DND-41 (cell line): ENCODE data around the gene SNRNP40.

Source experiments
- ATAC-seq: fragments of 200-7000 bp; cut with Tn5 transposase; 3 replicates; pipeline ENCODE4 v1.9.1; 2021; ENCODE audit warnings: low read depth; ENCODE audit not compliant: insufficient read depth
- DNase-seq: peaks from one replicate; pipeline ENCODE4 v3.0.0-alpha.2; 2020
- H2AFZ ChIP-seq: 2 replicates; pipeline ENCODE4 v1.6.0; 2012; ENCODE audit warnings: low read depth, low read length
- H3K27ac ChIP-seq: 2 replicates; pipeline ENCODE4 v1.5.1; 2012; ENCODE audit warnings: low read length, inconsistent platforms
- H3K27me3 ChIP-seq: fragments of 200-600 bp; sonication (generic); 2 replicates; pipeline ENCODE4 v1.6.0; 2012; ENCODE audit warnings: low read length, mild to moderate bottlenecking, inconsistent platforms; ENCODE audit not compliant: insufficient read depth, poor library complexity
- H3K36me3 ChIP-seq: 2 replicates; pipeline ENCODE4 v1.5.1; 2012; ENCODE audit warnings: low read length, inconsistent platforms; ENCODE audit not compliant: insufficient read depth
- H3K4me1 ChIP-seq: 2 replicates; pipeline ENCODE4 v1.5.1; 2012; ENCODE audit warnings: mild to moderate bottlenecking, low read length; ENCODE audit not compliant: insufficient read depth
- H3K4me2 ChIP-seq: 2 replicates; pipeline ENCODE4 v1.6.0; 2012; ENCODE audit warnings: mild to moderate bottlenecking, moderate library complexity, low read length, inconsistent platforms; ENCODE audit not compliant: insufficient read depth
- H3K4me3 ChIP-seq, 2 experiments: fragments of 200-600 bp in 1 of 2; shearing (Covaris generic) in 1 of 2; 2 replicates each; pipeline ENCODE4 v1.5.1; 2012 to 2016; ENCODE audit warnings: inconsistent platforms in 2 of 2, low read length in 2 of 2, mild to moderate bottlenecking in 2 of 2, low read depth in 1 of 2, moderate library complexity in 1 of 2
- H3K79me2 ChIP-seq: 2 replicates; pipeline ENCODE4 v1.6.0; 2012; ENCODE audit warnings: low read length, inconsistent platforms; ENCODE audit not compliant: insufficient read depth
- H3K9ac ChIP-seq: 2 replicates; pipeline ENCODE4 v1.6.0; 2012; ENCODE audit warnings: low read depth, mild to moderate bottlenecking, inconsistent platforms, low read length, moderate library complexity
- H3K9me3 ChIP-seq: 2 replicates; pipeline ENCODE4 v1.5.1; 2012; ENCODE audit warnings: low read length, moderate library complexity, mild to moderate bottlenecking, inconsistent platforms; ENCODE audit not compliant: insufficient read depth, severe bottlenecking
- H4K20me1 ChIP-seq: 2 replicates; pipeline ENCODE4 v1.6.0; 2012; ENCODE audit warnings: low read length; ENCODE audit not compliant: insufficient read depth
- CTCF ChIP-seq: IDR thresholded peaks from 2 replicates; pipeline ENCODE4 v1.5.1; 2012; ENCODE audit warnings: borderline replicate concordance, low read length, moderate library complexity, mild to moderate bottlenecking; ENCODE audit not compliant: poor library complexity, severe bottlenecking; ENCODE audit errors: extremely low read depth
- EZH2 ChIP-seq: IDR thresholded peaks from 3 replicates; pipeline ENCODE4 v1.6.1; 2012; ENCODE audit warnings: borderline replicate concordance, low read depth, mild to moderate bottlenecking, moderate library complexity, low read length, inconsistent platforms; ENCODE audit not compliant: severe bottlenecking

Gene SNRNP40

GRCh38 chr1:31315902-31316301 is 19.3 kb upstream of the SNRNP40 start:
- TF ChIP-seq CTCF (no peak), EZH2 (no peak)
- Histone ChIP-seq H4K20me1 (no peaks in the 10 kb centered on the region), H3K27me3 (no peaks in the 10 kb centered on the region), H2AFZ (no peak overlapping the region), H3K9me3 (no peaks in the 10 kb centered on the region), H3K4me2 (no peak overlapping the region), H3K4me1 (no peaks in the 10 kb centered on the region), H3K79me2 (no peaks in the 10 kb centered on the region), H3K36me3 (peaks cover 70% of the 10 kb centered on the region), H3K4me3 (no peak overlapping the region), H3K27ac (no peak overlapping the region), H3K9ac (no peak overlapping the region)
- DNase-seq = no peak
- ATAC-seq = no peak

GRCh38 chr1:31310198-31310597 is 13.6 kb upstream of the SNRNP40 start:
- H2AFZ ChIP-seq = no peak overlapping the region
- no peak for ATAC-seq
- no peak overlapping the region for H3K9ac ChIP-seq
- no peak overlapping the region for H3K4me3 ChIP-seq
- H3K27me3 ChIP-seq = no peaks in the 10 kb centered on the region
- H3K27ac ChIP-seq = no peak overlapping the region
- no peaks in the 10 kb centered on the region for H3K9me3 ChIP-seq
- H3K4me1 ChIP-seq = no peaks in the 10 kb centered on the region
- no peak overlapping the region for H3K4me2 ChIP-seq
- no peak for DNase-seq
- H3K36me3 ChIP-seq = peaks cover 41% of the 10 kb centered on the region; the same call in 1 of the 2 replicates
- H3K79me2 ChIP-seq = peaks cover 10% of the 10 kb centered on the region
- TF ChIP-seq EZH2 (no peak), CTCF (no peak)
- H4K20me1 ChIP-seq = no peaks in the 10 kb centered on the region

GRCh38 chr1:31308036-31308435 is 11.4 kb upstream of the SNRNP40 start:
- TF ChIP-seq EZH2 (no peak), CTCF (no peak)
- no peak for ATAC-seq
- Histone ChIP-seq H3K79me2 (peaks cover 20% of the 10 kb centered on the region), H3K9me3 (no peaks in the 10 kb centered on the region), H3K4me2 (no peak overlapping the region), H3K4me1 (no peaks in the 10 kb centered on the region), H4K20me1 (no peaks in the 10 kb centered on the region), H3K9ac (no peak overlapping the region), H2AFZ (no peak overlapping the region), H3K4me3 (no peak overlapping the region), H3K36me3 (peaks cover 27% of the 10 kb centered on the region; the same call in 1 of the 2 replicates), H3K27ac (no peak overlapping the region), H3K27me3 (no peaks in the 10 kb centered on the region)
- DNase-seq = no peak

GRCh38 chr1:31306278-31306677 is 9.7 kb upstream of the SNRNP40 start:
- no peak for TF ChIP-seq EZH2
- TF ChIP-seq CTCF = no peak
- Histone ChIP-seq H3K4me3 (no peak overlapping the region), H2AFZ (no peak overlapping the region), H3K4me1 (no peaks in the 10 kb centered on the region), H3K36me3 (peaks cover 13% of the 10 kb centered on the region; the same call in 1 of the 2 replicates), H4K20me1 (no peaks in the 10 kb centered on the region), H3K27ac (no peak overlapping the region), H3K27me3 (no peaks in the 10 kb centered on the region), H3K4me2 (no peak overlapping the region), H3K9ac (no peak overlapping the region), H3K79me2 (peaks cover 32% of the 10 kb centered on the region), H3K9me3 (no peaks in the 10 kb centered on the region)
- ATAC-seq = no peak
- no peak for DNase-seq
